ENCODE measurements around the gene TCHP.
"Not testable (repeated sequence)": the region's sequence is repeated elsewhere in the genome, so short reads cannot be mapped to it uniquely, and the experiment has no call there.

Gene TCHP

DNA sequence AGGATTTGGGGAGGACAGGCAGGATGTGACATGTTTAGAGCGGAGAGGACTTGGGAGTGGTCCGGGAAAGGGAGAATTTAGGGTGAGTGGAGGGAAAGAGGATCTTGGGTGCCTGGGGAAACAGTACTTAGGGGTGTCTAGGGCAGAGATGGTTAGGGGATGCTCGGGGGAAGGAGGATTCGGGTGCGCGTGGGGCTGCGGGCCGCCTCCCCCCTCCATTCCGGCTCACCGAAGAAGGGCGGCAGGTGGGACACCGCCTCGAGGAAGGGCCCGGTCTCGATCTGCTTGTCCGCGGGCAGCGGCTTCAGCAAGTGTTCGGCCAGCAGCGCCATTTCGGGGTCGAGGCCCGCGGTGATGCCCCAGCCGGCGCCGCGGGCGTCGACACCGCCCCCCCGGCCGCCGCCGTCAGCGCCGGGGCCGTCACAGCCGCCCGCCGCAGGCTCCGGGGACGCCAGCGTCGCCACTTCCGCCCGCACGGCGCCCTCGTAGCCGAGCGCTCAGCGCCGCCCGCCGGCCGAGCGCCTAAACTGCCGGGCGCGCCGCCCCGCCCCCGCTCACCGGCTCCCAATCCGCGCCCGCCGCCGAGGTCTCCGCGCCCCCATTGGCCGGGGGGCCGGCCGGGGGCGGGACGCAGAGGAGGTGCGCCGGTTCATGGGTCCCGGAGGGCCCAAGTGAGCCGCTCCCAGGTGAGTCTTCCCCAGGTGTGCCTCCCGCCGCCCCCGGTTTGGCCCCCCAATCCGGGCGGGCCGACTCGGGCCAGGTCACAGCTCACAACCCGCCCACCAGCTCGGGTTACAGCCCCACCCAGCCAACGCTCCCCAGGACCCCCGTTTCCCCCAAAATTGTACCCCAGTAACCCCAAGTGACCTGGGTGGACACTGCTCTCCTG lies 19.8 kb upstream of the TCHP start, which contains the start of gene GLTP:
Gene GLTP, minus strand, starts transcription at position 499 of the 889 bp plus-strand sequence. Its CDS starts 167 bp downstream, at position 332.
- peak; percentile 93 for DNase-seq

GRCh38 chr12:109880938-109881337 lies 19.1 kb upstream of the TCHP start:
- DNase-seq, result no peak

GRCh38 chr12:109881752-109882151 lies 18.3 kb upstream of the TCHP start:
- no peak for DNase-seq

GRCh38 chr12:109883461-109883860 lies 16.6 kb upstream of the TCHP start:
- DNase-seq, result no peak

GRCh38 chr12:109885616-109886015 lies 14.5 kb upstream of the TCHP start:
- no peak for DNase-seq

GRCh38 chr12:109888179-109889020 lies 11.7 kb upstream of the TCHP start:
- peak; percentile 61 for DNase-seq

DNA sequence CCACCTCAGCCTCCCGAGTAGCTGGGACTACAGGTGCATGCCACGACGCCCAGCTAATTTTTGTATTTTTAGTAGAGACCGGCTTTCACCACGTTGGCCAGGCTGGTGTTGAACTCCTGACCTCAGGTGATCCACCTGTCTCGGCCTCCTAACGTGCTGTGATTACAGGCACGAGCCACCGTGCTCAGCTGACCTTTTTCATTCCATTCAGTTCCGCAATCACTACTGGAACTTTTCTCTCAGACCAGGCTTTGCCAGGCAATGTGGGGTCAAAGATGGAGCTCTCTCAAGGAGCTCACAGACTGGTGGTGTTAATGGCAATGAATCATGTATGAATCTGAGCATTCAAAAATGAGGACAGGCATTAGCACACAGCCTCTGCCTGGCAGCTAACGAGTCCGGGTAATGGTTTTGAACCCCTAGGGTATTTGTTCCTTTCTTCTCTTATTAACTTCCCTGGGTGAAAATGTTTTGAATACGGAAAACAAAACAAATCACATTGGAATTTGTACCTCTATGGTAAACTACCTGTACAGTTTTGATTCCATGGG lies 9.4 kb upstream of the TCHP start:
- no peak for DNase-seq

- not testable (repeated sequence) for DNase-seq
Measured at GRCh38 chr12:109891731-109892130, 8.3 kb upstream of the TCHP start.

DNA sequence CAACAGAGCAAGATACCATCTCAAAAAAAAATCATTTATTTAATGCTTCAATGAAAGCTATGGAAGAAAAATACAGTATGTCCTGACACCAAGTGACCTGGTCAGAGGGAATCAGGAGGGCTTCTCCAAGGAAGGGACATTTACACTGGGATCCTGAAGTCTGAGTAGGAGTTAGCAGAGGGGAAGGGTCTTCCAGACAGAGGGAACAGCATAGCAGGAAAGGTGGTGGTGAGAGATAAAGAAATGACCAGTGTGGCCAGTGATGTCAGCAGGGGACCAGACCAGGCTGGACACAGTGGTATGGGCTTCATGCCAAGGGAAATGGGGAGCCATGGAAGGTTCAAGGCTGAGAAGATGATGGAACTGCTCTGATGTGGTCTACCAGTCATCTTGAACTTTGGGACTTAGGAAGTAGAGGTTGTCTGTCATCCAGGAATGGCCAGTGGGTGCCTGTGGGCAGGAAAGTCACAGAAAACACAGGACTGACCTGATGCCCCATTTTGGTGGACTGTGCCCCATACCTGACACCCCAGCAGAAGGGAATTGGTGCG lies 7.8 kb upstream of the TCHP start:
- DNase-seq, result no peak

DNA sequence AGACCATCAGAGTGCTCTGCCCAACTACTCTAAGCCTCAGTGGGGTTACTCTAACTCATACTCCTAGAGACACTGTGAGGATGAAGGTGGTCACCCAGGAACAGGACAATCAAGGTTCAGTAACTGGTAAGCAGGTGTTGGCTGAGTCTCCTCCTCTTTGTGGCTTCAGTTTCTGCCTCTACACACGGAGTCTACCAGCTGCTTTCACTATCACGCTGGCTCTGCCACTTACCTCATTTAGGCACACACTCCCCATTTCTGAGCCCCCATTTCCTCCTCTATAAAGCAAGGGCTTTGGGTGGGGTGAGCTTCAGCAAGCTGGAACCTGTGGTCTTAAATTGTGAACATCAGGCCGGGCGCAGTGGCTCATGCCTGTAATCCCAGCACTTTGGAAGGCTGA lies 7.3 kb upstream of the TCHP start:
- peak; percentile 49 for DNase-seq

DNA sequence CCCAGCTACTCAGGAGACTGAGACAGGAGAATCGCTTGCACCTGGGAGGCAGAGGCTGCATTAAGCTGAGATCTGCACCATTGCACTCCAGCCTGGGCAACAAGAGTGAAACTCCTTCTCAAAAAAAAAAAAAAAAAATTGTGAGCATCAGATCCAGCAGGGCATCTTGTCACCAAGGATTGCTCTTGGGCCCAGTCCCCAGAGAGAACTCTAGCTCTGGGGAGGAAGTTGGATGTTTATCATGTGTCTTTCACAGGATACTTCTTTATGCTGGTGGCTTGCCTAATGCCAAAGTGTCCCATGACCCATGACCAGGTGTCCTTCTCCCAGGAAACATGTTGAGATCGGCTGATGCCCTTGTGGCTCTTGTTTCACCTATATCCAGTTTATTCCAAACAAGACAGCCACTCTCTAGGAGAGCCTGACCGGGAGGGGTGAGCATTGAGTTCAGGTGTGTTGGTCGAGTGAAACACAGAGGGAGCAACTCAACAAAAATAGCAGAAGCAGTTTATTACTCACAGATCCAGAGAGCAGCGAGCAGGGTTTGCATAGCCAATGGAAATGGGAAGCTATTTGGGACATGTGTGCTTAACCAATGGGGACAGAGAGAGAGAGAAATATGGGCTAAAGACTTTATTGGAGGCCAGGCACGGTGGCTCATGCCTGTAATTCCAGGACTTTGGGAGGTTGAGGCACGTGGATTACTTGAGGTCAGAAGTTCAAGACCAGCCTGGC lies 6.6 kb upstream of the TCHP start:
- no peak for DNase-seq

GRCh38 chr12:109894939-109895338 lies 5.1 kb upstream of the TCHP start:
- no peak for DNase-seq

- DNase-seq, result no peak
Measured at GRCh38 chr12:109896188-109896587, 3.9 kb upstream of the TCHP start.

DNA sequence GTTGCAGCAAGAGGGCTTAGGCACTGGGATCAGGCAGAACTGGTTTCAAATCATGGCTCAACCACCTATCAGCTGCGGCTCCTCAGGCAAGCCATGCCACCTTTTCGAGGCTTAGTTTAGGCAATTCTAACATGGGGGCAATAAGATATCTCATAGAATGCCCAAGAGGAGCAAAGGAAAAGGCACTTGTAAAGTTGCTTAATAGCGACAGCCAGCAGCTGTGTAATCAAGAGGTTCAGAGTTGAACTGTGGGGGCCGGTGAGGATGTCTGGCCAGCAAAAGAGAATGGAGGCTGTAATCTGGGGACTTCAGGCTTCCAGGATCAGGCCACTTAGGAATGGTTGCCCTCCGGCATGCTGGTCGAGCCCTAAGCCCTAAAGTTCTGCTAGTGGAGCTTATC lies 3.0 kb upstream of the TCHP start:
- DNase-seq, result no peak

GRCh38 chr12:109899345-109899744 lies 729 bp upstream of the TCHP start:
- not testable (repeated sequence) for DNase-seq

DNA sequence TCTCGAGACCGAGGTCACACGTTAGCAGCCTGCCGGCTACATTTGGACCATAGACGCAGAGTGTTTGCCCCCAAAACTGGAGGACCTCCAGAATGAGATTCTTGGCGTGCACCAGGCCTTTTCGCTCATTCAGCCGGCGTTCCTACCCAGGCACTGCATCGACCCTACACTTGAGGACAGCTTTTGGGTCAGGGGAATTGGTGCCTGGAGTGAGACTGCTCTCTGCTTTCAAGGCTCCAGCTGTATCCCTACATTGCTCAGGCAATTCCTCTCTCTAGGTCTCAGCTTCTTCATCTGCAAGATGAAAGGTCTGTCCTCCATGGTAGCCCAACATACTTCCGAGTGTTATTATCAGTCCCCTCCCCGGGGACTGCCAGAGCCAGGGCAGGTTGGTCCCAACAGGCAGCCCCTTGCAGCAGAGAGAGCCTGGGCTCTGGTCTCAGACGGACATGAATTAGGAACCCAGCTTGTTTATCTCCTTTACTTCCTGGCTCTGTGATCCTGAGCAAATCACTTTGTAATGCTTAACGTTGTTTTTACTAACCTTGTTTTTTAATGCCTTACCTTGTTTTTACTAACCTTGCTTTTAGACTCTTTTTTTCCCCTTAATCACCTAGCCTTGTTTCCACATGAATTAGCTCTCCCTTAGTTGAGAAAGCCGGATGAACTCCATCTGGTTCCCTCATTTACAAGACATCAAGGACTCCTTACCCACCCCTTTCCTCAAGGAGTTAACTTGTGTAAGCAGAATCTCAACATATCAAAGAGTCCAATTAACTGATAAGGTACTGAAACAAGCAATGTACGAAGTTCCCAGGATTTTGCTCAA lies 892 bp downstream of the TCHP start:
- DNase-seq, result no peak

DNA sequence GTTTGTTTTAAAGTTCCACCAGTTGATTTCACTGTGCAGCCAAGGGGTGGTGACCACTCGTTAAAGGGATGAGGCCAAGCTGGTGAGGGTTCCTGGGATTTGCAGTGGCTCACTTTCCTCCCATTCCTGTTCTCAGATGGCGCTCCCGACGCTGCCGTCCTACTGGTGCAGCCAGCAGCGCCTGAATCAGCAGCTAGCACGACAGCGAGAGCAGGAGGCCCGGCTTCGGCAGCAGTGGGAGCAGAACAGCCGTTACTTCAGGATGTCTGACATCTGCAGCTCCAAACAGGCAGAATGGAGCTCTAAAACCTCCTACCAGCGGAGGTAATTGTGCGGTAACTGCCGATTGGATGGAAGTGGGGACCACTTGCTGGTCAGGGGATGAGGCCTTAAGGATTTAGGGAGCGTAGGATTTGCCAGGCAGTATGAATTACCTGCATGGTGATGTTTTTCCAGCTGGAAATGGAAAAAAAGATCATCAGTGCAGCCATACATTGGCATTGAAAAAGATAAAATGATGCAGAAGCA lies 2.9 kb downstream of the TCHP start:
- DNase-seq, result no peak

DNA sequence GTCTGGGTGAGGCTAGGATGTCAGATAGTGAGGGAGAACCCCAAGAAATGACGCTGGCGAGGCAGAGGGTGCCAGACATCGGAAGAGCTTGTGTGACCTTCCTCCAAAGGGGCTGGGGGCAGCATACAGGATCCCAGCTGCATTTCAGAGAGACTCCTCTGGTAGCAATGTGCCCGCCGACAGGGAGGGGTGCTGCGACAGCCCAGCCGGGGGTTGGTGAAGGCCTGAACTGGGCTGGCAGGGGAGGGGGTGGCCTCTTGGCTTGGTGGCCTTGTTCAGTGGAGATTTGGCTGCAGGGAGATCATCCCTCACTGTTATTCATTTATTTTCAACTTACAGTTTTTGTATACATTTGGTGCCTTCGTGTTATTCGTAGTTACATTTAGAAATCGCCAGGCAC lies 5.2 kb downstream of the TCHP start:
- DNase-seq, result no peak

- DNase-seq, result no peak
Measured at GRCh38 chr12:109910254-109910968, 10.3 kb downstream of the TCHP start.

- DNase-seq, result peak; percentile 8
Measured at GRCh38 chr12:109910969-109911348, 10.9 kb downstream of the TCHP start.

All from CD4-positive, alpha-beta T cell treated with Interleukin-10 for 1 hour (primary cell).